ENCODE data around the gene ADAM12. TPM values are rescaled to one million over a fixed set of nuclear protein-coding genes. Genes with fewer than 3 reads are reported as not detected.

ADAM12 gene
- total RNA-seq, 2 donors from 2014 or later = 0.46 TPM; not detected in 1

DNA sequence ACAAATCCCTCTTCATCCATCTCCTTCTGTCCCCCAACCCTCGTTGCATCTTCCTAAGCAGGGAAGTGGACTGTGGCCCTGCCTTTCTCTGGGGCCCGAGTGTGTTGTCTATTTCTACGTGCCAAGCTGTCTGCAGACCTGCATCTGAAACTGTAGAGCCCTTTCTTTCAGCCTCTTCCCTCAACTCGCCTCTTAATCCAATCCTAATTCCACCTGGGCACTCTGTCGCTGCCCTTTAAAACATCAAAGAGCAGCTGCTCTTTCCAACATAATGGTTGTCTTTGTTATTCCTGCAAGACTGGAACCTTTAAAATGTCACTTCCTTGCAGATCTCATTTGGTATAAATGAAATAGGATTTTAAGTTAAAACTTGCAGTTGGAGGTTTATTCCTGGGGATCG lies 21.5 kb upstream of the ADAM12 start:
- no peak for TF ChIP-seq CTCF (conservative IDR thresholded peaks at IDR 0.05)
- H3K9me3 Mint-ChIP-seq = no peaks in the 10 kb centered on the region
- H3K36me3 Mint-ChIP-seq (ENCODE audit: low read depth) = no peaks in the 10 kb centered on the region
- WGBS, 2 experiments (ENCODE audit: insufficient coverage in 1 of 2, insufficient read length in 1 of 2) = 76 to 88% methylated on average over 4 to 6 of the region's 6 CpGs
- no peak overlapping the region for H3K4me3 ChIP-seq (ENCODE audit: low read length)
- no peaks in the 10 kb centered on the region for H3K9me3 ChIP-seq (ENCODE audit: control insufficient read depth, low read length)
- H3K4me1 ChIP-seq (ENCODE audit: control insufficient read depth, insufficient read depth, low read length) = no peaks in the 10 kb centered on the region
- no peaks in the 10 kb centered on the region for H3K27me3 ChIP-seq (ENCODE audit: control insufficient read depth, insufficient read depth, low read length, poor library complexity, severe bottlenecking)
- no peak overlapping the region for H3K27ac ChIP-seq (ENCODE audit: low read depth, low read length)
- no peaks in the 10 kb centered on the region for H3K36me3 ChIP-seq (ENCODE audit: control insufficient read depth, insufficient read depth, low read length)
- H3K27me3 Mint-ChIP-seq (ENCODE audit: insufficient read depth) = peaks cover 4% of the 10 kb centered on the region
- H3K4me3 Mint-ChIP-seq = no peak overlapping the region
- H3K4me1 Mint-ChIP-seq = peaks cover 4% of the 10 kb centered on the region
- no peak for DNase-seq
- no peak overlapping the region for H3K9ac ChIP-seq (ENCODE audit: extremely low read depth, low read length, poor library complexity, severe bottlenecking)
- no peak overlapping the region for H3K27ac Mint-ChIP-seq

DNA sequence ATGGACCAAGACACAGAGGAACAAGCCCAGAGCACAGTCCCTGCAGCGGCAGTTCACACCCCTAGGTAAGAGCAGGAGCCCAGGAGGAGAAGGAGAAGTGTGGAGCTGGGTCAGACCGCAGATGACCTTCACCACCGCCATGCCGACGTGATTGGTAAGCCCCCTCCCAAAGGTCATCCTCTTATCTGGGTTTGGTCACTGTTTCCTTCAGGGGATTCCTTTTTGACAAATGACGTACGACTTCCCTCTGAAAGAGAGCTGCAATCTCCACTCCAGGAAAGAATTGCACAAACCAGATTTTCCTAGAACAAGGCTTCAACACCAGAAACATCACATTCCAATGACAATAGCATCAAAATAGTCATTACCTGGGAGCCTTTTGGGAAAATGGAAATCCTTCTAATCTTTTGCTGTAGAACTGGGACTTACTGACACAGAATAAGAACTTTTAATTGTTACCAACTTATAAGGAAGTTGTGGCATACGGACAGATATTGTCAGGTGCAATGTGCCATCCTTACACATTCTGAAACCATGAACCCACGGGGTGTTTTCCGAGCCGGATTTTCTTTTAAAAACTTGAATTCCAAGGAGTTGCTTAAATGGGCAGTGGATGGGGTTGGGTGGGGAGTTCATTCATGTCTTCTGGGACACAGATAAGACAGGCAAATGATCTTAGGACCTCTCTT lies 20.8 kb upstream of the ADAM12 start:
- no peak overlapping the region for H3K4me3 Mint-ChIP-seq
- Histone ChIP-seq H3K9me3 (ENCODE audit: control insufficient read depth, low read length) (no peaks in the 10 kb centered on the region), H3K27me3 (ENCODE audit: control insufficient read depth, insufficient read depth, low read length, poor library complexity, severe bottlenecking) (no peaks in the 10 kb centered on the region), H3K36me3 (ENCODE audit: control insufficient read depth, insufficient read depth, low read length) (no peaks in the 10 kb centered on the region), H3K27ac (ENCODE audit: low read depth, low read length) (no peak overlapping the region), H3K4me1 (ENCODE audit: control insufficient read depth, insufficient read depth, low read length) (no peaks in the 10 kb centered on the region), H3K9ac (ENCODE audit: extremely low read depth, low read length, poor library complexity, severe bottlenecking) (no peak overlapping the region), H3K4me3 (ENCODE audit: low read length) (no peak overlapping the region)
- WGBS, 2 experiments (ENCODE audit: insufficient coverage in 1 of 2, insufficient read length in 1 of 2) = 90% methylated on average over 2 to 11 of the region's 11 CpGs
- no peaks in the 10 kb centered on the region for H3K36me3 Mint-ChIP-seq (ENCODE audit: low read depth)
- peaks cover 4% of the 10 kb centered on the region for H3K4me1 Mint-ChIP-seq
- no peak for TF ChIP-seq CTCF (conservative IDR thresholded peaks at IDR 0.05)
- no peak overlapping the region for H3K27ac Mint-ChIP-seq
- no peaks in the 10 kb centered on the region for H3K9me3 Mint-ChIP-seq
- H3K27me3 Mint-ChIP-seq (ENCODE audit: insufficient read depth) = peaks cover 4% of the 10 kb centered on the region
- DNase-seq = no peak

DNA sequence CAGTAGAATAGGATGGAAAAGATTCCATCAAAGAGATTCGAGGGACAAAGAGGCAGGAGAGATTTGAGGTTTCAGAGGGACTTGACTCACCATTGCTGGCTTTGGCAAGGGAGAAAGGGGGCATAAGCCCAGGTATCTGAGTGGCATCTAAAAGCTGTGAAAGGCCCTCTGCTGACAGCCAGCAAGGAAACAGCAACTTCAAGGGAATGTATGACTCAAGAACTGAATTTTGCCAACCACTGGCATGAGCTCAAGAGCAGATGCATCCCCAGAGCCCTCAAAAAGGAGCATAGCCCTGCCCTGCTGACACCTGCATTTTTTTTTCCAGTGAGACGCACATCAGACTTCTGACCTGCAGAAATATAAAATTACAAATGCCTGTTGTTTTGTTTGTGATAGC lies 19.6 kb upstream of the ADAM12 start:
- H3K4me1 Mint-ChIP-seq = peaks cover 7% of the 10 kb centered on the region
- Histone ChIP-seq H3K9ac (ENCODE audit: extremely low read depth, low read length, poor library complexity, severe bottlenecking) (no peak overlapping the region), H3K36me3 (ENCODE audit: control insufficient read depth, insufficient read depth, low read length) (no peaks in the 10 kb centered on the region), H3K27me3 (ENCODE audit: control insufficient read depth, insufficient read depth, low read length, poor library complexity, severe bottlenecking) (no peaks in the 10 kb centered on the region), H3K27ac (ENCODE audit: low read depth, low read length) (no peak overlapping the region), H3K4me1 (ENCODE audit: control insufficient read depth, insufficient read depth, low read length) (no peaks in the 10 kb centered on the region), H3K9me3 (ENCODE audit: control insufficient read depth, low read length) (no peaks in the 10 kb centered on the region), H3K4me3 (ENCODE audit: low read length) (no peak overlapping the region)
- no peak overlapping the region for H3K27ac Mint-ChIP-seq
- no peaks in the 10 kb centered on the region for H3K36me3 Mint-ChIP-seq (ENCODE audit: low read depth)
- WGBS, 2 experiments (ENCODE audit: insufficient coverage in 1 of 2, insufficient read length in 1 of 2) = 87 to 94% methylated on average over 2 of the region's 2 CpGs
- H3K4me3 Mint-ChIP-seq = no peak overlapping the region
- H3K9me3 Mint-ChIP-seq = no peaks in the 10 kb centered on the region
- DNase-seq = no peak
- peaks cover 4% of the 10 kb centered on the region for H3K27me3 Mint-ChIP-seq (ENCODE audit: insufficient read depth)
- TF ChIP-seq CTCF (conservative IDR thresholded peaks at IDR 0.05) = no peak

Measured in endodermal cell (in vitro differentiated cells).